HepG2 (cell line): ENCODE results near the gene DCDC1. TPM values are rescaled to one million over a fixed set of nuclear protein-coding genes. Genes with fewer than 3 reads are reported as not detected.

Experiments used
- ATAC-seq: fragments of 200-7000 bp; cut with Tn5 transposase; 3 replicates; pipeline ENCODE4 v1.9.1; 2020; ENCODE audit warnings: mild to moderate bottlenecking, moderate library complexity
- BruUV-seq: library from RNA; stranded (reverse); fragments of 400-500 nt; replicated peaks from 2 replicates; lab custom pipeline; 2021; lab: Mats Ljungman, UMichigan
- CTCF ChIA-PET: fragments of 300-600 bp; formaldehyde crosslinking; extraction: SDS; loops from one replicate; lab custom pipeline; 2021; ENCODE audit warnings: low total read pairs, inconsistent platforms, low intra/inter-chr PET ratio; lab: Yijun Ruan, JAX
- POLR2A ChIA-PET: fragments of 350-600 bp; sonication (Branson Sonifier 250); formaldehyde crosslinking; loops from one replicate; lab custom pipeline; 2020; ENCODE audit warnings: antibody characterized with exemption, inconsistent platforms; lab: Yijun Ruan, JAX
- DNase-seq: peaks from one replicate; pipeline ENCODE4 v3.0.0-alpha.2; 2015; ENCODE audit warnings: low spot score
- FAIRE-seq: peaks from 3 replicates; lab custom pipeline; 2011; peaks lifted over from hg19 to GRCh38; lab: Jason Lieb, UNC
- H2AFZ ChIP-seq: one replicate; pipeline ENCODE4 v1.6.1; 2011; ENCODE audit warnings: low read length, inconsistent platforms
- H3K27ac ChIP-seq: fragments of 300-600 bp; 3 replicates; pipeline ENCODE4 v1.8.0; 2011; ENCODE audit warnings: mixed run types, mild to moderate bottlenecking, mixed read lengths, low read length, inconsistent platforms; ENCODE audit not compliant: insufficient read depth; ENCODE audit errors: extremely low read length
- H3K27me3 ChIP-seq, 2 experiments: fragments of 200-600 bp in 1 of 2; 2 replicates in 1 of 2; 3 replicates in 1 of 2; pipeline versions ENCODE4 v1.6.0 to v1.8.0; 2011; ENCODE audit warnings: low read length in 2 of 2, mild to moderate bottlenecking in 2 of 2, moderate library complexity in 2 of 2, inconsistent platforms in 1 of 2; ENCODE audit not compliant: insufficient read depth in 2 of 2, control insufficient read depth in 1 of 2
- H3K36me3 ChIP-seq, 2 experiments: fragments of 200-600 bp in 1 of 2; replicated peaks in 1 of 2; 2 replicates in 1 of 2; 3 replicates in 1 of 2; pipeline versions ENCODE4 v1.5.1 to v1.8.0; 2011; ENCODE audit warnings: low read length in 2 of 2, inconsistent platforms in 1 of 2; ENCODE audit not compliant: insufficient read depth in 2 of 2, control insufficient read depth in 1 of 2
- H3K4me1 ChIP-seq: 2 replicates; pipeline ENCODE4 v1.5.1; 2012; ENCODE audit warnings: low read length, inconsistent platforms; ENCODE audit not compliant: insufficient read depth
- H3K4me2 ChIP-seq: 2 replicates; pipeline ENCODE4 v1.6.0; 2011; ENCODE audit warnings: low read depth, low read length, inconsistent platforms
- H3K4me3 ChIP-seq, 3 experiments: fragments of 200-600 bp in 1 of 3; sonication (generic), shearing (Covaris generic) in 1 of 3; replicated peaks in 1 of 3; 2 replicates each; pipeline ENCODE4 v1.5.1; 2011 to 2016; ENCODE audit warnings: low read length in 3 of 3, inconsistent platforms in 2 of 3, low read depth in 2 of 3, mild to moderate bottlenecking in 2 of 3, control low read depth in 1 of 3, mixed read lengths in 1 of 3; ENCODE audit not compliant: insufficient read depth in 1 of 3
- H3K79me2 ChIP-seq: one replicate; pipeline ENCODE4 v1.6.1; 2011; ENCODE audit warnings: low read length, inconsistent platforms; ENCODE audit not compliant: insufficient read depth
- H3K9ac ChIP-seq: 2 replicates; pipeline ENCODE4 v1.6.0; 2011; ENCODE audit warnings: mild to moderate bottlenecking, low read depth, low read length, inconsistent platforms; ENCODE audit not compliant: insufficient read depth
- H3K9me3 ChIP-seq: 2 replicates; pipeline ENCODE4 v1.5.1; 2012; ENCODE audit warnings: mild to moderate bottlenecking, low read length
- H4K20me1 ChIP-seq: 2 replicates; pipeline ENCODE4 v1.6.0; 2011; ENCODE audit warnings: inconsistent platforms, mild to moderate bottlenecking, low read length, moderate library complexity; ENCODE audit not compliant: insufficient read depth
- CENPT ChIP-seq: sonication (generic); formaldehyde crosslinking; IDR thresholded peaks from 2 replicates; pipeline ENCODE4 v1.8.0; 2022; ENCODE audit warnings: low read depth, mild to moderate bottlenecking, moderate library complexity, missing genetic modification reagents
- MAFK ChIP-seq, 2 experiments: IDR thresholded peaks in 1 of 2; conservative IDR thresholded peaks in 1 of 2; 2 replicates each; pipeline ENCODE4 v1.6.1; 2011; ENCODE audit warnings: improper control_type of control experiment in 2 of 2, low read length in 2 of 2
- MED8 ChIP-seq: sonication (generic); formaldehyde crosslinking; IDR thresholded peaks from 2 replicates; pipeline ENCODE4 v1.8.1; 2023; ENCODE audit warnings: mild to moderate bottlenecking, missing genetic modification reagents; ENCODE audit not compliant: insufficient replicate concordance
- NR2F1 ChIP-seq, 2 experiments: fragments of 450-650 bp in 1 of 2; formaldehyde crosslinking in 1 of 2; IDR thresholded peaks; 2 replicates each; pipeline versions ENCODE4 v1.5.0 to v1.6.1; 2016 to 2020; ENCODE audit warnings: mild to moderate bottlenecking in 1 of 2, missing compliant biosample characterization in 1 of 2, missing genetic modification reagents in 1 of 2, moderate library complexity in 1 of 2
- PTBP1 ChIP-seq: fragments of 200-400 bp; formaldehyde crosslinking; IDR thresholded peaks from 2 replicates; pipeline ENCODE4 v1.6.1; 2018; ENCODE audit warnings: low read length, low read depth; ENCODE audit not compliant: poor library complexity, severe bottlenecking
- ZNF230 ChIP-seq: sonication (generic); formaldehyde crosslinking; IDR thresholded peaks from 2 replicates; pipeline ENCODE4 v1.4.0; 2020; ENCODE audit warnings: mild to moderate bottlenecking, missing genetic modification reagents
- ZNF550 ChIP-seq: sonication (generic); formaldehyde crosslinking; IDR thresholded peaks from 2 replicates; pipeline ENCODE4 v1.4.0; 2020; ENCODE audit warnings: mild to moderate bottlenecking, missing genetic modification reagents, borderline replicate concordance
- ZNF816 ChIP-seq: sonication (generic); formaldehyde crosslinking; IDR thresholded peaks from 2 replicates; pipeline ENCODE4 v1.8.0; 2022; ENCODE audit warnings: missing genetic modification reagents, mild to moderate bottlenecking, borderline replicate concordance
- WGBS: methylation state at CpG from one replicate; pipeline ENCODE4 v1.1.6; 2017; ENCODE audit warnings: low lambda C conversion rate; 5-methylcytosine and 5-hydroxymethylcytosine counted together
- in situ Hi-C: cut with HindIII; loops from 2 replicates; pipeline ENCODE4 v1.10.0; 2017; ENCODE audit warnings: low pct_unique_long_range_greater_than_20kb; ENCODE audit not compliant: extremely low pct_ligation_motif_present
- intact Hi-C: fragments of 100-400 bp; cut with micrococcal nuclease; formaldehyde crosslinking; loops from one replicate; pipeline ENCODE4 v1.10.0; 2022; ENCODE audit not compliant: unreplicated experiment
- polyA plus RNA-seq, 8 experiments: library from polyadenylated mRNA; depleted of rRNA in 3 of 8; stranded (reverse) in 7 of 8; unstranded in 1 of 8; fragments of >200 nt; fragmentation: Illumina TruSeq in 4 of 8; extraction: Trizol in 4 of 8; gene quantifications; 2 replicates each; pipeline versions ENCODE4 v1.2.1 to v1.2.3, GENCODE V29; 2011 to 2016; ENCODE audit warnings: low read depth in 4 of 8, missing spikeins in 1 of 8, mixed read lengths in 1 of 8; ENCODE audit not compliant: insufficient read depth in 1 of 8
- total RNA-seq, 5 experiments: library from RNA; depleted of rRNA; stranded (reverse); fragments of >200 nt; fragmentation: Illumina TruSeq; extraction: Trizol; gene quantifications; 2 replicates each; pipeline ENCODE4 v1.2.3, GENCODE V29; 2016; ENCODE audit warnings: low read depth in 1 of 5
- TF ChIP-seq, protein P1 (sequence below): IDR thresholded peaks from 2 replicates; pipeline ENCODE4 v1.6.1; 2016; ENCODE audit warnings: missing biosample characterization, missing genetic modification reagents, low read depth
- TF ChIP-seq, protein P2 (sequence below): sonication (generic); formaldehyde crosslinking; IDR thresholded peaks from 2 replicates; pipeline ENCODE4 v1.5.0; 2020; ENCODE audit warnings: missing genetic modification reagents
- TF ChIP-seq, protein P3 (sequence below): sonication (generic); formaldehyde crosslinking; IDR thresholded peaks from 2 replicates; pipeline ENCODE4 v1.5.1; 2020; ENCODE audit warnings: missing genetic modification reagents, mild to moderate bottlenecking, borderline replicate concordance

The DCDC1 gene
- total and polyA plus RNA-seq, 2 of the 13 experiments (the other 11 are each of a cell fraction or from before 2014, with no cell fraction given), result 0.12 to 0.27 TPM

DNA sequence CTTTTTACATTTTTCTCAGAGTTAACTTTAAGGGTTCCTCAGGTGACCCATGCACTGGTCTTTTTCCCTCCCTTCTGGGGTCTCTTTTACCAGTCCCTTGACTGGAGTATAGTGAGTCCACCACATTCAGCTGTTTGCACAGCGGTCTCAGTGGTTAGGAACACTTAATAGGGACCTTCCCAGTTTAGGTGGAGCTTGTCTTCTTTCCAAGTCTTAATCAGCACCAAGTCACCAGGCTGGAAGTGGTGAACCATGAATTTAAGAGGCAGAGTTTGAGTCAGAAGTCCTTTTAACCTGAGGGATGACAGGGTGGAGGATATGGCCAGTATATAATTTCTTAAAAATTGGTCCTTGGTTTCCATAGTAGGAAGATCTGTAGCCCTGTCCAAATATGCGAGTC lies 433.7 kb downstream of the DCDC1 start:
- intact Hi-C loops (no loop called here), in situ Hi-C loops (no loop called here)
- H3K4me2 ChIP-seq, result no peak overlapping the region
- no peaks in the 10 kb centered on the region for H3K27me3 ChIP-seq
- H3K79me2 ChIP-seq, result no peaks in the 10 kb centered on the region
- no peaks in the 10 kb centered on the region for H4K20me1 ChIP-seq
- FAIRE-seq (no peak), DNase-seq (no peak), ATAC-seq (no peak)
- CTCF ChIA-PET, result no interaction called here
- H3K4me1 ChIP-seq, result no peaks in the 10 kb centered on the region
- no peak overlapping the region for H3K27ac ChIP-seq
- peaks cover 5% of the 10 kb centered on the region for H3K9me3 ChIP-seq
- WGBS, result 0% methylated on average over 2 of the region's 2 CpGs
- H3K9ac ChIP-seq, result no peak overlapping the region
- no peak overlapping the region for H3K4me3 ChIP-seq
- TF ChIP-seq ZNF230 (CRISPR knock-in tag), result no peak
- no peak for TF ChIP-seq MAFK (conservative IDR thresholded peaks at IDR 0.05 in 1 of 2, IDR thresholded peaks at IDR 0.05 in 1 of 2; ENCODE audit: low read length in 2 of 2)
- no peak for TF ChIP-seq ZNF550 (CRISPR knock-in tag)
- TF ChIP-seq, protein P1, sequence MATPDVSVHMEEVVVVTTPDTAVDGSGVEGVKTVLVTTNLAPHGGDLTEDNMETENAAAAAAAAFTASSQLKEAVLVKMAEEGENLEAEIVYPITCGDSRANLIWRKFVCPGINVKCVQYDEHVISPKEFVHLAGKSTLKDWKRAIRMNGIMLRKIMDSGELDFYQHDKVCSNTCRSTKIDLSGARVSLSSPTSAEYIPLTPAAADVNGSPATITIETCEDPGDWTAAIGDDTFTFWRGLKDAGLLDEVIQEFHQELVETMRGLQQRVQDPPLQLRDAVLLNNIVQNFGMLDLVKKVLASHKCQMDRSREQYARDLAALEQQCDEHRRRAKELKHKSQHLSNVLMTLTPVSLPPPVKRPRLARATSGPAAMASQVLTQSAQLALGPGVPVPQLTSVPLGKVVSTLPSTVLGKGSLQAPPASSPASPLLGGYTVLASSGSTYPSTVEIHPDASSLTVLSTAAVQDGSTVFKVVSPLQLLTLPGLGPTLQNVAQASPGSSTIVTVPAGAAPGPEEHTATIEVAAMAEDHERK (CRISPR knock-in tag), result no peak
- no peak for TF ChIP-seq NR2F1 (CRISPR knock-in tag; IDR thresholded peaks at IDR 0.05)
- TF ChIP-seq CENPT (CRISPR knock-in tag), result no peak
- TF ChIP-seq, protein P2, sequence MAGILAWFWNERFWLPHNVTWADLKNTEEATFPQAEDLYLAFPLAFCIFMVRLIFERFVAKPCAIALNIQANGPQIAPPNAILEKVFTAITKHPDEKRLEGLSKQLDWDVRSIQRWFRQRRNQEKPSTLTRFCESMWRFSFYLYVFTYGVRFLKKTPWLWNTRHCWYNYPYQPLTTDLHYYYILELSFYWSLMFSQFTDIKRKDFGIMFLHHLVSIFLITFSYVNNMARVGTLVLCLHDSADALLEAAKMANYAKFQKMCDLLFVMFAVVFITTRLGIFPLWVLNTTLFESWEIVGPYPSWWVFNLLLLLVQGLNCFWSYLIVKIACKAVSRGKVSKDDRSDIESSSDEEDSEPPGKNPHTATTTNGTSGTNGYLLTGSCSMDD, result no peak
- TF ChIP-seq PTBP1, result no peak
- TF ChIP-seq, protein P3, sequence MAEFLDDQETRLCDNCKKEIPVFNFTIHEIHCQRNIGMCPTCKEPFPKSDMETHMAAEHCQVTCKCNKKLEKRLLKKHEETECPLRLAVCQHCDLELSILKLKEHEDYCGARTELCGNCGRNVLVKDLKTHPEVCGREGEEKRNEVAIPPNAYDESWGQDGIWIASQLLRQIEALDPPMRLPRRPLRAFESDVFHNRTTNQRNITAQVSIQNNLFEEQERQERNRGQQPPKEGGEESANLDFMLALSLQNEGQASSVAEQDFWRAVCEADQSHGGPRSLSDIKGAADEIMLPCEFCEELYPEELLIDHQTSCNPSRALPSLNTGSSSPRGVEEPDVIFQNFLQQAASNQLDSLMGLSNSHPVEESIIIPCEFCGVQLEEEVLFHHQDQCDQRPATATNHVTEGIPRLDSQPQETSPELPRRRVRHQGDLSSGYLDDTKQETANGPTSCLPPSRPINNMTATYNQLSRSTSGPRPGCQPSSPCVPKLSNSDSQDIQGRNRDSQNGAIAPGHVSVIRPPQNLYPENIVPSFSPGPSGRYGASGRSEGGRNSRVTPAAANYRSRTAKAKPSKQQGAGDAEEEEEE, result no peak
- TF ChIP-seq MED8 (CRISPR knock-in tag), result no peak
- no peak for TF ChIP-seq ZNF816 (CRISPR knock-in tag)
- no peaks in the 10 kb centered on the region for H3K36me3 ChIP-seq
- POLR2A ChIA-PET, result no interaction called here
- BruUV-seq, result no TSS peak
- no peak overlapping the region for H2AFZ ChIP-seq
